D721Med (cell line): ENCODE measurements around the gene PIM3.
A peak's percentile ranks its signal among the peaks of the same experiment; 100 is the strongest.
"Not testable (repeated sequence)": the region's sequence is repeated elsewhere in the genome, so short reads cannot be mapped to it uniquely, and the experiment has no call there.

Experiments used
- DNase-seq: peaks from one replicate; pipeline ENCODE4 v3.0.0; 2011; ENCODE audit warnings: low spot score; ENCODE audit not compliant: insufficient read length
- FAIRE-seq: peaks from 2 replicates; lab custom pipeline; 2011; peaks lifted over from hg19 to GRCh38; lab: Jason Lieb, UNC
- TF ChIP-seq, protein P1 (sequence below): IDR thresholded peaks from 2 replicates; pipeline ENCODE4 v1.5.1; 2012; ENCODE audit warnings: mild to moderate bottlenecking, control low read depth; ENCODE audit not compliant: insufficient read depth; ENCODE audit errors: missing control alignments

PIM3 gene

DNA sequence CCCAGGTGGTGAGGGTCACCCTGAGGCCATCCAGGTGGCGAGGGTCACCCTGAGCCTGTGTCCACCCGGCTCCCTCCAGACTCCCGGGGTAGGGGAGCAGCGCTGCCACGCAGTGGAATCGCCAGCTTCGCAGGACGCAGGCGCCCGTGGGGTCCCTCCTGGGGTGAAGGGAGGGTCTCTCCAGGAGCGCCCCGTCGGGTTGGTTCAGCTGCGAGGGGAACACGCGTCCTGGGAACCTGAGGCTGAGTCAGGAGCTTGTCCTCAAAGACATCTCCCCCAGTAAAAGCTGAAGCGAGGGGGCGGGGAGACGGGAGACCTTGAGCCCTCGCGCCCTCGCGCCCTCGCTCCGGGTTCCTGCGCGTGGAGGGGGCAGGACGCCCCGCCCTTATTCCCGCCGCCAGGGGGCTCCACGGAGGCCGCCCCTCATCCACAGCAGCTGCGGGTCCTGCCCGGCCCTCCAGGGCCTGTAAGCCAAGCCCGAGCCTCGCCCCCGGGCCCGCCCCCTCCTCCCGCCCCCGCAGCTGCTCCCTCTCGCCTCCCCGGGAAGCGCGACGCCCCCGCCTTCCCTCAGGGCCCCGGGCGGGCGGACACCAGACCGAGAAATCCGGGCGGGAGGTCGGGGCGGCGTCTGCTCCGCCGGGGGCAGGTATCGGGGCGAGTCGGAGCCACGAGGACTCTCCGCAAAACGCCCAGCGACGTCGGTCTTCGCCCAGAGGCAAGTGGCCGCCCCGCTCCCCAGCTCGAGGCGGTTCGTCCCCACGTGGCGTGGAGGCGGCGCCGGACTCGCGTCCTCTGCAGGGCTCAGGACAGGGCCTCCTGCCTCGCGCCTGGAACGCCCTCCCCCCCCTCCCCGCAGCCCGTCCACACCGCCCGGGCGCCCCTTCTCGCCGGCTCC is 22.8 kb downstream of the PIM3 start:
- TF ChIP-seq, protein P1, sequence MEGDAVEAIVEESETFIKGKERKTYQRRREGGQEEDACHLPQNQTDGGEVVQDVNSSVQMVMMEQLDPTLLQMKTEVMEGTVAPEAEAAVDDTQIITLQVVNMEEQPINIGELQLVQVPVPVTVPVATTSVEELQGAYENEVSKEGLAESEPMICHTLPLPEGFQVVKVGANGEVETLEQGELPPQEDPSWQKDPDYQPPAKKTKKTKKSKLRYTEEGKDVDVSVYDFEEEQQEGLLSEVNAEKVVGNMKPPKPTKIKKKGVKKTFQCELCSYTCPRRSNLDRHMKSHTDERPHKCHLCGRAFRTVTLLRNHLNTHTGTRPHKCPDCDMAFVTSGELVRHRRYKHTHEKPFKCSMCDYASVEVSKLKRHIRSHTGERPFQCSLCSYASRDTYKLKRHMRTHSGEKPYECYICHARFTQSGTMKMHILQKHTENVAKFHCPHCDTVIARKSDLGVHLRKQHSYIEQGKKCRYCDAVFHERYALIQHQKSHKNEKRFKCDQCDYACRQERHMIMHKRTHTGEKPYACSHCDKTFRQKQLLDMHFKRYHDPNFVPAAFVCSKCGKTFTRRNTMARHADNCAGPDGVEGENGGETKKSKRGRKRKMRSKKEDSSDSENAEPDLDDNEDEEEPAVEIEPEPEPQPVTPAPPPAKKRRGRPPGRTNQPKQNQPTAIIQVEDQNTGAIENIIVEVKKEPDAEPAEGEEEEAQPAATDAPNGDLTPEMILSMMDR, result peak; percentile 3
- FAIRE-seq, result no peak

DNA sequence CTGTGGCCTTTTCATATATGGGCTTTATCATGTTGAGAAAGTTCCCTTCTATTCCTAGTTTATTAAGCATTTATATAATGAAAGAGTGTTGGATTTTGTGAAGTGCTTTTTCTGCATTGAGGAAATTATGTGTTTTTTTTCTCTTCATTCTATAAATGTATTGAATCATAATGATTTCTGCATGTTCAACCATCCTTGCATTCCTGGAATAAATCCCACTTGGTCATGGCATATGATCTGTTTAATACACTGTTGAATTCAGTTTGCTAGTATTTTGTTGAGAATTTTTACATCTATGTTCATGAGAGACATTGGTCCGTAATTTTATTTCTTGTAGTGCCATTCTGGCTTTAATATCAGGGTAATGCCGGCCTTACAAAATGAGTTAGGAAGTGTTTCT is 25.8 kb downstream of the PIM3 start:
- FAIRE-seq, result no peak

More for the DNA sequence above, 22.8 kb downstream of the PIM3 start:
- no peak for DNase-seq

DNA sequence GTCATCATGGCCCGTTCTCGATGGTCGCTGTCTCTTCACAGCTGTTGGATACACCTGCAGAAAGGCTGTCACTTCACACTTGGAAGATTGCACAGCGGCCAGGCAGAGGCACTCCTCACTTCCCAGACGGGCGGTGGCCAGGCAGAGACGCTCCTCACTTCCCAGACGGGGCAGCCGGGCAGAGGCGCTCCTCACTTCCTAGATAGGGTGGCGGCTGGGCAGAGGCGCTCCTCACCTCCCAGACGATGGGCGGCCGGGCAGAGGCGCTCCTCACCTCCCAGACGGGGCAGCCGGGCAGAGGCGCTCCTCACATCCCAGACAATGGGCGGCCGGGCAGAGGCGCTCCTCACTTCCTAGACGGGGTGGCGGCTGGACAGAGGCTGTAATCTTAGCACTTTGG is 29.3 kb downstream of the PIM3 start:
- not testable (repeated sequence) for FAIRE-seq

More for the DNA sequence above, 25.8 kb downstream of the PIM3 start:
- DNase-seq, result no peak
- TF ChIP-seq, protein P1, result no peak

DNA sequence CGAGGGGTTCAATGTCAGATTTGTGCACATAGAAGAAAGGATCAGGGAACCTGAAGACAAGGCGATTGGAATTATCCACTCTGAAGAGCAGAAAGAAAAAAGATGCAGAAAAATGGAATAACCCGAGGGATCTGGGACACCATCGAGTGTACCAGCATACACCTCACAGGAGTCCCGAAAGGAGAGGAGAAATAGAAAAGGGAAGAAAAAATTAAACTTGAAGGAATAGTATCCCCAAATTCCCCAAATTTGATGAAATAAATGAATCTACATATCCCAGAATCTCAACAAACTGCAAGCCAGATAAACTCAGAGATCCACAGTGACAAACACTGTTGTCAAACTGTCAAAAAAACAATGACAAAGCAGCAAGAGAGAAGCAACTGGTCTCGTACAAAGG is 30.6 kb downstream of the PIM3 start:
- TF ChIP-seq, protein P1, result no peak
- DNase-seq (no peak), FAIRE-seq (no peak)

More for the DNA sequence above, 29.3 kb downstream of the PIM3 start:
- not testable (repeated sequence) for DNase-seq

DNA sequence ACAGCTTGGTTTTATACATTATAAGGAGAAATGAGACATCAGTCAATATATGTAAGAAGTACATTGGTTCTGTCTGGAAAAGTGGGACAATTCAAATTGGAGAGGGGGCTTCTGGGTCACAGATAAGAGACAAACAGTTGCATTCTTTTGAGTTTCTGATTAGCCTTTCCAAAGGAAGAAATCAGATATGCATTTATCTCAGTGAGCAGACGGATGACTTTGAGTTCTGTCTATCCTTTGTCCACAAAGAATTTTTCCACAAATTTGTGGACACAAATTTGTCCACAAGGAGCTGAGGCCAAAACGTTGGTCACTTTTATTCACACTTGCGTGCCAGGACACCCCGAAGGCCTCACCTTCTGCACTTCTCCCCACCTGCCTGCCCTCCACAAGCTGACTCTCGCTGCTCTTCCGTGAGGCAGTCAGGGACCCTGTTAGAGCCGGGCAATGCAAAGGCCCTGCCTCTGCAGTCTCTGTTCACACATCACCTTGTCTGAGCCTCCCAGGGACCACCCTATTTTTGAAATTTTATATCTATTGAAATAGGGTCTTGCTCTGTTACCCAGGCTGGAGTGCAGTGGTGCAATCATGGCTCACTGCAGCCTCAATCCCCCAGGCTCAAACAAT is 31.4 kb downstream of the PIM3 start:
- DNase-seq (no peak), FAIRE-seq (no peak)
- TF ChIP-seq, protein P1, result no peak

DNA sequence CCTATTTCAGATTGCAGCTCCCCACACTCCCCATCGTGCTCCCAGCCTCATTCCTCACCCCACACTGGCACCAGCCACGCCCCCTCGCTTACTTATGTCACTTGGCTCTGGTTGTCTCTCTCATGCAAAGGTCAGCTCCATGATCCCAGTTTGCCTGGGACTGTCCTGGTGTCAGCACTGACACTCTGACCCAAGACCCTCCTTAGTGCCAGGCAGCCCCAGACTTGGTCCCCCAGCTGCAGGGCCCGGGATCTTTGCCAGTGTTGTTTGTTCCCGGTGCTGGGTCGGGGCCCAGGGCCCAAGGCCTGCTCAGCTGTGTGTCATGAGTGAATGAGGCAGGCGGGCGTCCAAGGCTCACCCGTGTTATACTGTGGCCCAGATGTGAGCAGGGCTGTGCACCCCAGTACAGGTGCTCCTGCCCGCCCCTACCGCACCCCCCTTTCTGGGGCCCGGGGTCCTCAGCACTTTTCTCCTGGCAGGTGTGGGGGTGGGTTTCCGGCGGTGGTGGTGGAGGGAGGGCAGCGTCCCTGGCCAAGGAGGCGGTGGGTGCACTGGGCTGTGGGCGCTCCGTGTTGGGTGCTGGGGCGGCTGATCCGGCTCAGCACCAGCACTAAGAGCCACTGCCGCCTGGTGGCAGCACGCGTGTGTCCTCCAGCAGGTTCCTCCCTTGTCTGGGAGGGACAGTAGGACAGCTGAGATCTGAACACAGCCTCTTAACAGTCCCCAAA is 32.5 kb downstream of the PIM3 start:
- TF ChIP-seq, protein P1, result peak; percentile 50
- FAIRE-seq, result no peak
- DNase-seq, result no peak

DNA sequence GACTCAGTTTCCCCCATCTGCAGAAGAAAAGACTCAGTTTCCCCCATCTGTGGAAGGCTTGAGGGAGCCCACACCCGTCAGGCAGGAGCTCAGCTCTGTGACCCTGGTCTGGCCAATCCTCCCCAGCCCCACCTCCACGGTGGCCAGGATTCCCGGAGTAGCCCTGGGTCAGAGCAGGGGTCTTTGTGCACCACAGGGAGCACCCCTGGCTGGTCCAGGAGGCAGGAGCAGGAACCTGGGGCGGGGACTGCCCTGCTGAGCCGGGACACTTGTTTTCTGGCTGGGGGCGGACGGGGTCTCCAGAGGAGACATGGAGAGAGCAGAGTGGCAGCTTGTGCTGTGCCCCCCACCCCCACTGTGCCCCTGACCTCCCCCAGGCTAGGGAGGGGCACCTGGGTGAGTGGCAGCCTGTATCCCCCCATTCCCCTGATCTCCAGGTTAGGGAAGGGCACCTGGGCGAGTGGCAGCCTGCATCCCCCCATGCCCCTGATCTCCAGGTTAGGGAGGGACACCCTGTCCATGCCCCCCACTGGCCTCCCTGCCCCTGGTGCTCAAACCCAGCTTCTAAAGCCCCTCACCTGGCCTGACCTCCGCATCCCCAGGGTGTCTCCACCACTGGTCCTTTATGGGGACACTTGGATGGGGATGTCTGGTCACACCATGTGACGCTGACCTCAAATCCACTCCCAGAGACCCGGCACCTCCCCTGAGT is 33.2 kb downstream of the PIM3 start:
- FAIRE-seq, result no peak
- TF ChIP-seq, protein P1, result no peak
- no peak for DNase-seq
